Thyroid gland (tissue), 4 donors: ENCODE data around the gene TMC3. TPM values are rescaled to one million over a fixed set of nuclear protein-coding genes. Genes with fewer than 3 reads are reported as not detected.
A peak's percentile ranks its signal among the peaks of the same experiment; 100 is the strongest.

Experiments used
- DNase-seq, 2 donors: peaks; one replicate each; pipeline ENCODE4 v3.0.0-alpha.2; 2019
- H3K27ac ChIP-seq, 3 donors: fragments of 200-600 bp; sonication (generic); 1 replicate in 2 of 3; 2 replicates in 1 of 3; pipeline ENCODE4 v1.5.1; 2016 to 2019; ENCODE audit warnings: mild to moderate bottlenecking in 1 of 3, moderate library complexity in 1 of 3
- H3K27me3 ChIP-seq: fragments of 200-600 bp; sonication (generic); one replicate; pipeline ENCODE4 v1.5.1; 2019
- H3K36me3 ChIP-seq, 2 donors: fragments of 200-600 bp; sonication (generic); one replicate each; pipeline ENCODE4 v1.5.1; 2016 to 2019
- H3K4me1 ChIP-seq, 2 donors: fragments of 200-600 bp; sonication (generic); one replicate each; pipeline ENCODE4 v1.5.1; 2017 to 2019
- H3K4me3 ChIP-seq, 3 donors: fragments of 200-600 bp; sonication (generic); replicated peaks in 1 of 3; 1 replicate in 2 of 3; 2 replicates in 1 of 3; pipeline ENCODE4 v1.5.1; 2016; ENCODE audit warnings: mild to moderate bottlenecking in 1 of 3
- H3K9me3 ChIP-seq: fragments of 200-600 bp; sonication (generic); one replicate; pipeline ENCODE4 v1.5.1; 2017
- CTCF ChIP-seq, 6 experiments: fragments of 200-600 bp in 3 of 6; fragments of 450-650 bp in 3 of 6; sonication (generic) in 3 of 6; IDR thresholded peaks; one replicate each; pipeline ENCODE4 v1.5.1; 2016 to 2019; ENCODE audit warnings: antibody characterized with exemption in 6 of 6, mild to moderate bottlenecking in 2 of 6, inconsistent platforms in 1 of 6, moderate library complexity in 1 of 6
- POLR2A ChIP-seq, 2 donors: fragments of 450-650 bp; IDR thresholded peaks; one replicate each; pipeline ENCODE4 v1.6.1; 2017; ENCODE audit warnings: antibody characterized with exemption in 2 of 2, mild to moderate bottlenecking in 2 of 2, moderate library complexity in 1 of 2
- WGBS, 2 donors: methylation state at CpG; one replicate each; pipeline ENCODE4 v1.1.5; 2017; 5-methylcytosine and 5-hydroxymethylcytosine counted together
- intact Hi-C: fragments of 100-400 bp; cut with DNase I; formaldehyde crosslinking; loops from one replicate; pipeline ENCODE4 v1.15.1; 2023
- total RNA-seq, 4 donors: library from RNA; depleted of rRNA; stranded (reverse); fragments of >200 nt; gene quantifications; one replicate each; pipeline ENCODE4 v1.2.3, GENCODE V29; 2016

TMC3 gene
- total RNA-seq, 4 donors from 2014 or later: 0.33 to 0.40 (median 0.34) TPM; not detected in 1

GRCh38 chr15:81298611-81299010 is 75.4 kb downstream of the TMC3 start:
- WGBS, 2 donors: 58 to 70% methylated on average over 6 of the region's 6 CpGs
- no peak overlapping the region for H3K27ac ChIP-seq
- intact Hi-C loops: no loop called here
- peaks cover 5 to 31% of the 10 kb centered on the region in 2 donors for H3K4me1 ChIP-seq
- no peak for DNase-seq
- no peaks in the 10 kb centered on the region for H3K27me3 ChIP-seq
- no peaks in the 10 kb centered on the region for H3K9me3 ChIP-seq
- TF ChIP-seq POLR2A (IDR thresholded peaks at IDR 0.05) (no peak), CTCF (IDR thresholded peaks at IDR 0.05) (no peak)
- no peak overlapping the region for H3K4me3 ChIP-seq
- no peaks in the 10 kb centered on the region for H3K36me3 ChIP-seq

GRCh38 chr15:81297603-81298575 is 76.1 kb downstream of the TMC3 start:
- H3K4me1 ChIP-seq: peaks cover 5 to 28% of the 10 kb centered on the region in 2 donors
- intact Hi-C loops: no loop called here
- TF ChIP-seq POLR2A (IDR thresholded peaks at IDR 0.05): no peak
- TF ChIP-seq CTCF (IDR thresholded peaks at IDR 0.05): no peak
- WGBS, 2 donors: 92 to 95% methylated on average over 3 to 4 of the region's 4 CpGs
- no peaks in the 10 kb centered on the region for H3K27me3 ChIP-seq
- no peak overlapping the region for H3K27ac ChIP-seq
- no peak overlapping the region for H3K4me3 ChIP-seq
- no peaks in the 10 kb centered on the region for H3K9me3 ChIP-seq
- no peak for DNase-seq
- no peaks in the 10 kb centered on the region for H3K36me3 ChIP-seq

GRCh38 chr15:81297147-81297572 is 76.9 kb downstream of the TMC3 start:
- H3K27ac ChIP-seq: peak overlapping the region in 2 of 3 donors; percentile 8 to 21
- H3K36me3 ChIP-seq: no peaks in the 10 kb centered on the region
- 80 to 81% methylated on average over 3 of the region's 3 CpGs for WGBS, 2 donors
- intact Hi-C loops: no loop called here
- no peaks in the 10 kb centered on the region for H3K9me3 ChIP-seq
- no peak for DNase-seq
- peaks cover 5 to 28% of the 10 kb centered on the region in 2 donors for H3K4me1 ChIP-seq
- no peak for TF ChIP-seq CTCF (IDR thresholded peaks at IDR 0.05)
- TF ChIP-seq POLR2A (IDR thresholded peaks at IDR 0.05): no peak
- no peaks in the 10 kb centered on the region for H3K27me3 ChIP-seq
- H3K4me3 ChIP-seq: no peak overlapping the region

- Histone ChIP-seq H3K4me1 (peaks cover 5 to 24% of the 10 kb centered on the region in 2 donors), H3K27me3 (no peaks in the 10 kb centered on the region), H3K27ac (peak overlapping the region in 2 of 3 donors; percentile 21 to 25), H3K9me3 (no peaks in the 10 kb centered on the region), H3K36me3 (no peaks in the 10 kb centered on the region), H3K4me3 (no peak overlapping the region)
- DNase-seq: peak; percentile 12 to 22
- 75 to 86% methylated on average over 11 of the region's 11 CpGs for WGBS, 2 donors
- TF ChIP-seq POLR2A (IDR thresholded peaks at IDR 0.05): no peak
- no peak for TF ChIP-seq CTCF (IDR thresholded peaks at IDR 0.05)
- intact Hi-C loops: no loop called here
Observed at GRCh38 chr15:81296673-81297072, 77.3 kb downstream of the TMC3 start.

GRCh38 chr15:81296186-81296585 is 77.8 kb downstream of the TMC3 start:
- H3K27ac ChIP-seq: peak overlapping the region in 1 of 3 donors; percentile 25
- DNase-seq: no peak
- TF ChIP-seq CTCF (IDR thresholded peaks at IDR 0.05) (no peak), POLR2A (IDR thresholded peaks at IDR 0.05) (no peak)
- H3K36me3 ChIP-seq: no peaks in the 10 kb centered on the region
- H3K4me1 ChIP-seq: peaks cover 5 to 22% of the 10 kb centered on the region in 2 donors
- H3K9me3 ChIP-seq: no peaks in the 10 kb centered on the region
- 71 to 75% methylated on average over 2 of the region's 2 CpGs for WGBS, 2 donors
- H3K27me3 ChIP-seq: no peaks in the 10 kb centered on the region
- H3K4me3 ChIP-seq: no peak overlapping the region
- intact Hi-C loops: no loop called here
